ENCODE data around the gene ZNF638. TPM values are rescaled to one million over a fixed set of nuclear protein-coding genes. Genes with fewer than 3 reads are reported as not detected.

ZNF638 gene
- total and polyA plus RNA-seq, 10 of the 15 experiments (the other 5 are each of a cell fraction or from before 2014, with no cell fraction given) = 37.6 to 133 (median 64.5) TPM

- Histone ChIP-seq H3K4me1 (ENCODE audit: control insufficient read depth, insufficient read depth, low read length) (no peaks in the 10 kb centered on the region), H3K27ac (ENCODE audit: control insufficient read depth, insufficient read depth) (no peak overlapping the region), H3K4me2 (ENCODE audit: control insufficient read depth, insufficient read depth) (no peak overlapping the region), H3K9me3 (replicated peaks; ENCODE audit: control insufficient read depth, insufficient read depth, low read length) (no peaks in the 10 kb centered on the region), H3K36me3 (ENCODE audit: control insufficient read depth in 2 of 2, insufficient read depth in 2 of 2, low read length in 1 of 2) (no peaks in the 10 kb centered on the region), H2AFZ (ENCODE audit: control insufficient read depth, low read depth, low read length) (no peak overlapping the region), H3K79me2 (ENCODE audit: control insufficient read depth, insufficient read depth, low read length) (no peaks in the 10 kb centered on the region), H3K4me3 (no peak overlapping the region), H3K27me3 (replicated peaks in 1 of 2; ENCODE audit: control insufficient read depth in 2 of 2, insufficient read depth in 2 of 2, low read length in 1 of 2) (peaks cover 4 to 11% of the 10 kb centered on the region in 2 experiments; a peak in 3 of 4 replicates), H3K9ac (ENCODE audit: control insufficient read depth, insufficient read depth, low read length) (no peak overlapping the region), H4K20me1 (ENCODE audit: control insufficient read depth, insufficient read depth) (no peaks in the 10 kb centered on the region; the same call in 1 of the 2 replicates)
- ChIA-PET CTCF (interaction anchor here (1.1 kb wide), 1 partner anchor 156 kb away, joined by 3 read pairs; no protein-coding TSS in a partner anchor), RAD21 (ENCODE audit: unreplicated experiment) (interaction anchor here (1.4 kb wide), 1 partner anchor 156 kb away, joined by 3 read pairs; no protein-coding TSS in a partner anchor), POLR2A (no interaction called here), SMC1A (ENCODE audit: uncharacterized antibody, unreplicated experiment) (no interaction called here)
- WGBS (ENCODE audit: insufficient coverage, insufficient replicate concordance, low lambda C conversion rate, missing lambda C conversion rate) = 5% methylated on average over 6 of the region's 6 CpGs
- TF ChIP-seq DPF2 (IDR thresholded peaks at IDR 0.05) (no peak), USF2 (IDR thresholded peaks at IDR 0.05; ENCODE audit: borderline replicate concordance, low read depth, low read length) (no peak), ATF3 (IDR thresholded peaks at IDR 0.05; ENCODE audit: borderline replicate concordance, extremely low read depth, low read depth, low read length) (no peak)
- no peak for ATAC-seq
- no peak for FAIRE-seq
- intact Hi-C loops (cut with micrococcal nuclease; ENCODE audit: unreplicated experiment) (no loop called here), in situ Hi-C loops (cut with MboI) (no loop called here)
- BruUV-seq (replicated peaks) = no TSS peak
- no peak for DNase-seq (ENCODE audit: low read depth, low spot score)
Measured at GRCh38 chr2:71455741-71456569, 124.4 kb downstream of the ZNF638 start.

DNA sequence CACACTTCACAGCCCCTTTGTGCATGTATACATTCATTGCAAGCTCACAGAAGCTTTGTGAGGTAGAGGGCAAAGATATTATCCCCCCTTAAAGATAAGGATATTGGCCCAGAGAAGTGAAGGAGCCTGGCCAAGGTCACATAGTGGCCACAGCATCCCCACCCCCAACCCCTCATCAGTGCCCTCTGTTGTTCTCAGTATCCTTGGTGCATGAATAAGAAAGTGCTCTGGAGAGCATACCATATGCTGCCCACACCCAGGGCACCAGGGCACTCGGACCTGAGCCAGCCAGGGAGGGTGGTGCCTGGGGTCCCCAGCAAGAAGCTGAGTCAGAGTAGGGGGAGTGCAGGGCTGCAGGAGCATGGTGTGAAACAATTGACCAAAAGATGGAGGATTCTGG lies 125.0 kb downstream of the ZNF638 start:
- Histone ChIP-seq H3K4me2 (ENCODE audit: control insufficient read depth, insufficient read depth) (no peak overlapping the region), H3K9ac (ENCODE audit: control insufficient read depth, insufficient read depth, low read length) (no peak overlapping the region), H3K4me3 (no peak overlapping the region), H4K20me1 (ENCODE audit: control insufficient read depth, insufficient read depth) (no peaks in the 10 kb centered on the region; the same call in 1 of the 2 replicates), H3K36me3 (ENCODE audit: control insufficient read depth in 2 of 2, insufficient read depth in 2 of 2, low read length in 1 of 2) (no peaks in the 10 kb centered on the region), H3K79me2 (ENCODE audit: control insufficient read depth, insufficient read depth, low read length) (no peaks in the 10 kb centered on the region), H3K27me3 (replicated peaks in 1 of 2; ENCODE audit: control insufficient read depth in 2 of 2, insufficient read depth in 2 of 2, low read length in 1 of 2) (peaks cover 4 to 11% of the 10 kb centered on the region in 2 experiments; a peak in 3 of 4 replicates), H2AFZ (ENCODE audit: control insufficient read depth, low read depth, low read length) (no peak overlapping the region), H3K9me3 (replicated peaks; ENCODE audit: control insufficient read depth, insufficient read depth, low read length) (no peaks in the 10 kb centered on the region; the same call in 2 of the 3 replicates), H3K27ac (ENCODE audit: control insufficient read depth, insufficient read depth) (no peak overlapping the region), H3K4me1 (ENCODE audit: control insufficient read depth, insufficient read depth, low read length) (no peaks in the 10 kb centered on the region)
- ATAC-seq (no peak), FAIRE-seq (no peak), DNase-seq (ENCODE audit: low read depth, low spot score) (no peak)
- ChIA-PET RAD21 (ENCODE audit: unreplicated experiment) (no interaction called here), SMC1A (ENCODE audit: uncharacterized antibody, unreplicated experiment) (no interaction called here), CTCF (interaction anchor here (1.1 kb wide), 1 partner anchor 157 kb away, joined by 3 read pairs; no protein-coding TSS in a partner anchor), POLR2A (interaction anchor here (0.6 kb wide), 1 partner anchor 865 kb away, joined by 5 read pairs; no protein-coding TSS in a partner anchor)
- intact Hi-C loops (cut with micrococcal nuclease; ENCODE audit: unreplicated experiment) (no loop called here), in situ Hi-C loops (cut with MboI) (no loop called here)
- no TSS peak for BruUV-seq (replicated peaks)
- TF ChIP-seq HDAC6 (IDR thresholded peaks at IDR 0.05; ENCODE audit: unreplicated experiment) = no peak
- no peak for TF ChIP-seq RAD21 (IDR thresholded peaks at IDR 0.05; ENCODE audit: insufficient read depth, low read depth, low read length)
- TF ChIP-seq JUNB (IDR thresholded peaks at IDR 0.05) = no peak
- TF ChIP-seq BRCA1 (IDR thresholded peaks at IDR 0.05; ENCODE audit: low read depth, low read length) = no peak
- TF ChIP-seq CUX1 (IDR thresholded peaks at IDR 0.05; ENCODE audit: insufficient replicate concordance, low read depth, low read length) = no peak
- 4% methylated on average over 1 of the region's 1 CpG for WGBS (ENCODE audit: insufficient coverage, insufficient replicate concordance, low lambda C conversion rate, missing lambda C conversion rate)

All from GM12878 (cell line).